Astrocyte of the cerebellum (primary cell): Measurements from ENCODE around the gene USP47.

Experiments used
- DNase-seq: peaks from one replicate; pipeline ENCODE4 v3.0.0-alpha.2; 2011; ENCODE audit warnings: low read depth
- H3K4me3 ChIP-seq: 2 replicates; pipeline ENCODE4 v1.5.1; 2011; ENCODE audit warnings: mild to moderate bottlenecking, low read depth, low read length, moderate library complexity
- in situ Hi-C: cut with HindIII; loops from 2 replicates; pipeline ENCODE4 v1.10.0; 2017; ENCODE audit warnings: low sequenced_read_pairs
- TF ChIP-seq, protein P1 (sequence below): IDR thresholded peaks from 2 replicates; pipeline ENCODE4 v1.5.1; 2012; ENCODE audit warnings: low read length, low read depth, moderate library complexity, mild to moderate bottlenecking; ENCODE audit errors: missing control alignments

The USP47 gene

DNA sequence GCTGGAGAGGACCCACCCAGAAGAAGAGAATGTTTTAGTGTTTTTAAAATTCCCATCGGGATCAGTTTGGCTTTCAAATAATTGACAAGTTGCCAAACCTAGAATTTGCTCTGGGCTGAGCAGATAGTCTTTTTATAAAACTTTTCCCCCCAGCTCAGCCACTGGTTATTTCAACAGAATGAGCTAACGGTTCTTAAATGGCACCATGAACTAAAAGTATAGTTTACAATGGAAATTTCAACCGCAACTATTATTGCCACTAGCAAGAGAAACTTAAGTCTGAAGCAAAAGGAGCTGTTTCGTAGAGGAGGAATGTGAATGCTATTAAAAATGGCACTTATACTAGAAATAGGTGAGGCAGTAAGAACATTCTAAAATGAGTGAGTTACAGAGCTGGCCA lies 163.3 kb downstream of the USP47 start:
- TF ChIP-seq, protein P1, sequence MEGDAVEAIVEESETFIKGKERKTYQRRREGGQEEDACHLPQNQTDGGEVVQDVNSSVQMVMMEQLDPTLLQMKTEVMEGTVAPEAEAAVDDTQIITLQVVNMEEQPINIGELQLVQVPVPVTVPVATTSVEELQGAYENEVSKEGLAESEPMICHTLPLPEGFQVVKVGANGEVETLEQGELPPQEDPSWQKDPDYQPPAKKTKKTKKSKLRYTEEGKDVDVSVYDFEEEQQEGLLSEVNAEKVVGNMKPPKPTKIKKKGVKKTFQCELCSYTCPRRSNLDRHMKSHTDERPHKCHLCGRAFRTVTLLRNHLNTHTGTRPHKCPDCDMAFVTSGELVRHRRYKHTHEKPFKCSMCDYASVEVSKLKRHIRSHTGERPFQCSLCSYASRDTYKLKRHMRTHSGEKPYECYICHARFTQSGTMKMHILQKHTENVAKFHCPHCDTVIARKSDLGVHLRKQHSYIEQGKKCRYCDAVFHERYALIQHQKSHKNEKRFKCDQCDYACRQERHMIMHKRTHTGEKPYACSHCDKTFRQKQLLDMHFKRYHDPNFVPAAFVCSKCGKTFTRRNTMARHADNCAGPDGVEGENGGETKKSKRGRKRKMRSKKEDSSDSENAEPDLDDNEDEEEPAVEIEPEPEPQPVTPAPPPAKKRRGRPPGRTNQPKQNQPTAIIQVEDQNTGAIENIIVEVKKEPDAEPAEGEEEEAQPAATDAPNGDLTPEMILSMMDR = no peak
- in situ Hi-C loops = no loop called here
- no peak overlapping the region for H3K4me3 ChIP-seq
- no peak for DNase-seq

GRCh38 chr11:12005476-12005875 lies 163.7 kb downstream of the USP47 start:
- in situ Hi-C loops = no loop called here
- no peak for DNase-seq
- TF ChIP-seq, protein P1 = no peak
- H3K4me3 ChIP-seq = no peak overlapping the region

DNA sequence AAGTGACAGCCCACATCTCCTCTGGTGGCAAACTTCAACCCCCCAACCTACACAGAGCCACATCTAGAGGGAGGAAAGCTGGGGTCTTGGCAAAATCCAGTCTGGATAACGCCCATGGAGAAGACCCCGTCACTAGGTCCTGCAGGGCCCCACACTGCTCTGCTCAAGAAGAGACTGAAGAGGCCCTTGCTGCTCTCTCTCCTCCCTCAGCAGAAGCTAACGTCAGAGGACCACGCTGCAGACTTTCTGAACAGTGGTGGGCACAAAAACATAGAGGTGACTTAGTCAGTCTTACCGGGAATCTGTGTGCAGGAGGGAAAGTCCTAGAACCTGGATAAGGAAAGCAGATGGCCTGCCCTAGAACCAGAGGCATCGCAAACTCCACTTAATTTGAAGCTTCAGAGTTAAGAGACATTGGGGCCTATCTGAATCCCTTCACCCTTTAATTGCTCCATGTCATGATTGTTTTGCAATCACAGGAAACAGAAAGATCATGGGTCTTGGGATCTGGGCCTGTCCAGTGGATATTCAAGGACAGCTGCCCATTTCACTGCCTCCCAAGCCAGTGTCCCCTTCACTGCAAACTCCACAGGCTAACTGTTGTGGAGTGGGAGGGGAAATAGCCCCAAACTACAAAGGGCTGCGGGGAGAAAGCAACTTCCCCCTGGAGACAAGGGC lies 164.9 kb downstream of the USP47 start:
- no peak for DNase-seq
- TF ChIP-seq, protein P1 = no peak
- H3K4me3 ChIP-seq = peak overlapping the region; percentile 79

GRCh38 chr11:12007230-12007593 lies 165.4 kb downstream of the USP47 start:
- in situ Hi-C loops = no loop called here
- no peak for DNase-seq

More for the DNA sequence above, 164.9 kb downstream of the USP47 start:
- in situ Hi-C loops = no loop called here

GRCh38 chr11:12007769-12008737 lies 166.3 kb downstream of the USP47 start, which contains the start of gene DKK3:
Gene DKK3 (minus strand): TSS chr11:12008626. CDS start chr11:12008582, 44 bp downstream.
- TF ChIP-seq, protein P1 = no peak
- DNase-seq = no peak
- in situ Hi-C loops = no loop called here
- H3K4me3 ChIP-seq = peak within 1 kb of the TSS; percentile 79

More at GRCh38 chr11:12007230-12007593, 165.4 kb downstream of the USP47 start:
- TF ChIP-seq, protein P1 = no peak
- peak overlapping the region; percentile 79 for H3K4me3 ChIP-seq
